Liver (tissue), 9 donors: ENCODE measurements around the gene SCO2. TPM values are rescaled to one million over a fixed set of nuclear protein-coding genes. Genes with fewer than 3 reads are reported as not detected.

Experiments used
- DNase-seq: peaks from one replicate; pipeline ENCODE4 v3.0.0-alpha.2; 2017; ENCODE audit warnings: low spot score
- H3K27ac ChIP-seq, 2 donors: one replicate each; pipeline ENCODE4 v1.7.0; 2013; ENCODE audit warnings: inconsistent platforms in 2 of 2, low read length in 2 of 2, control low read depth in 1 of 2, low read depth in 1 of 2, mild to moderate bottlenecking in 1 of 2
- H3K27me3 ChIP-seq, 4 donors: one replicate each; pipeline versions ENCODE4 v1.6.1 to v1.7.0; 2013; ENCODE audit warnings: low read length in 3 of 4, inconsistent platforms in 1 of 4, mild to moderate bottlenecking in 1 of 4, moderate library complexity in 1 of 4; ENCODE audit not compliant: control insufficient read depth in 4 of 4, insufficient read depth in 4 of 4
- H3K36me3 ChIP-seq, 4 donors: one replicate each; pipeline versions ENCODE4 v1.6.1 to v1.7.0; 2013; ENCODE audit warnings: low read length in 3 of 4, mild to moderate bottlenecking in 3 of 4, low read depth in 1 of 4, moderate library complexity in 1 of 4; ENCODE audit not compliant: control insufficient read depth in 4 of 4, insufficient read depth in 3 of 4
- H3K4me1 ChIP-seq, 4 donors: one replicate each; pipeline versions ENCODE4 v1.6.1 to v1.7.0; 2013; ENCODE audit warnings: low read length in 3 of 4, mild to moderate bottlenecking in 3 of 4, moderate library complexity in 1 of 4; ENCODE audit not compliant: control insufficient read depth in 4 of 4, insufficient read depth in 4 of 4
- H3K4me3 ChIP-seq, 3 donors: one replicate each; pipeline versions ENCODE4 v1.6.1 to v1.7.0; 2013; ENCODE audit warnings: low read length in 3 of 3, control low read depth in 1 of 3, low read depth in 1 of 3, mild to moderate bottlenecking in 1 of 3
- H3K9ac ChIP-seq, 2 donors: one replicate each; pipeline ENCODE4 v1.7.0; 2013; ENCODE audit warnings: low read length in 2 of 2, mild to moderate bottlenecking in 2 of 2, moderate library complexity in 2 of 2, control low read depth in 1 of 2, low read depth in 1 of 2
- H3K9me3 ChIP-seq, 4 donors: one replicate each; pipeline versions ENCODE4 v1.6.1 to v1.7.0; 2013; ENCODE audit warnings: low read length in 3 of 4; ENCODE audit not compliant: control insufficient read depth in 4 of 4
- ATF3 ChIP-seq: IDR thresholded peaks from 2 replicates; pipeline ENCODE4 v1.6.1; 2016; ENCODE audit warnings: antibody characterized with exemption
- CTCF ChIP-seq: fragments of 150-350 bp; IDR thresholded peaks from 2 replicates; pipeline ENCODE4 v1.5.1; 2017; ENCODE audit warnings: improper control_type of control experiment, low read depth, low read length; ENCODE audit not compliant: missing input control
- EGR1 ChIP-seq, 2 donors: IDR thresholded peaks; 2 replicates each; pipeline ENCODE4 v1.6.1; 2016 to 2018; ENCODE audit warnings: antibody characterized with exemption in 2 of 2, low read depth in 2 of 2
- FOXA1 ChIP-seq: IDR thresholded peaks from 2 replicates; pipeline ENCODE4 v1.6.1; 2016; ENCODE audit warnings: antibody characterized with exemption
- FOXA2 ChIP-seq: IDR thresholded peaks from 2 replicates; pipeline ENCODE4 v1.6.1; 2016; ENCODE audit warnings: antibody characterized with exemption
- GABPA ChIP-seq, 2 donors: IDR thresholded peaks in 1 of 2; conservative IDR thresholded peaks in 1 of 2; 2 replicates each; pipeline ENCODE4 v1.6.1; 2016; ENCODE audit warnings: antibody characterized with exemption in 2 of 2, mild to moderate bottlenecking in 1 of 2, moderate library complexity in 1 of 2
- MAX ChIP-seq: IDR thresholded peaks from 2 replicates; pipeline ENCODE4 v1.6.1; 2016; ENCODE audit warnings: antibody characterized with exemption
- RAD21 ChIP-seq, 2 donors: IDR thresholded peaks; 2 replicates each; pipeline ENCODE4 v1.6.1; 2016; ENCODE audit warnings: antibody characterized with exemption in 2 of 2, mild to moderate bottlenecking in 2 of 2
- REST ChIP-seq: IDR thresholded peaks from 2 replicates; pipeline ENCODE4 v1.6.1; 2016; ENCODE audit warnings: antibody characterized with exemption, mild to moderate bottlenecking
- RXRA ChIP-seq, 2 donors: IDR thresholded peaks; 2 replicates each; pipeline ENCODE4 v1.6.1; 2017 to 2018; ENCODE audit warnings: antibody characterized with exemption in 2 of 2, mild to moderate bottlenecking in 1 of 2
- SP1 ChIP-seq: IDR thresholded peaks from 2 replicates; pipeline ENCODE4 v1.6.1; 2018; ENCODE audit warnings: antibody characterized with exemption, mild to moderate bottlenecking
- TAF1 ChIP-seq: conservative IDR thresholded peaks from 2 replicates; pipeline ENCODE4 v1.6.1; 2016; ENCODE audit warnings: antibody characterized with exemption, mild to moderate bottlenecking
- YY1 ChIP-seq: IDR thresholded peaks from 2 replicates; pipeline ENCODE4 v1.6.1; 2016; ENCODE audit warnings: antibody characterized with exemption, mild to moderate bottlenecking
- ZBTB33 ChIP-seq: IDR thresholded peaks from 2 replicates; pipeline ENCODE4 v1.6.1; 2016; ENCODE audit warnings: antibody characterized with exemption
- WGBS: extraction: QIAGEN DNeasy Blood & Tissue Kit; methylation state at CpG from one replicate; pipeline ENCODE4 v1.1.7; 2013; 5-methylcytosine and 5-hydroxymethylcytosine counted together
- polyA plus RNA-seq, 2 donors: library from polyadenylated mRNA; stranded (reverse) in 1 of 2; unstranded in 1 of 2; fragments of 200-250 nt in 1 of 2; fragments of >200 nt in 1 of 2; fragmentation: Nextera tagmentation in 1 of 2; extraction: Ambion mirVana in 1 of 2; gene quantifications; one replicate each; pipeline versions ENCODE4 v1.2.1 to v1.2.3, GENCODE V29; 2013 to 2015
- total RNA-seq, 2 donors: library from RNA; depleted of rRNA; stranded (reverse); fragments of >200 nt; gene quantifications; one replicate each; pipeline ENCODE4 v1.2.3, GENCODE V29; 2014
- donor health status: healthy.
- donor health status: healthy.
- donor health status: healthy.
- donor health status: healthy.
- donor health status: healthy.

Gene SCO2
- total and polyA plus RNA-seq, 4 donors: 1.4 to 2.9 (median 1.8) TPM

- H3K27me3 ChIP-seq: no peaks in the 10 kb centered on the region
- TF ChIP-seq MAX: no peak
- no peak for TF ChIP-seq FOXA1
- H3K4me1 ChIP-seq: peaks cover 0 to 12% (median 7%) of the 10 kb centered on the region in 4 donors
- no peak overlapping the region for H3K4me3 ChIP-seq
- H3K9me3 ChIP-seq: no peaks in the 10 kb centered on the region
- DNase-seq: no peak
- no peak overlapping the region for H3K27ac ChIP-seq
- WGBS: 79% methylated on average over 18 of the region's 18 CpGs
- H3K36me3 ChIP-seq: no peaks in the 10 kb centered on the region
- no peak overlapping the region for H3K9ac ChIP-seq
These were observed 37.3 kb downstream of the SCO2 start for GRCh38 chr22:50488006-50488677.

- no peak overlapping the region for H3K9ac ChIP-seq
- H3K4me1 ChIP-seq: peaks cover 0 to 14% (median 7%) of the 10 kb centered on the region in 4 donors
- DNase-seq: no peak
- no peak overlapping the region for H3K4me3 ChIP-seq
- no peak for TF ChIP-seq ZBTB33
- no peak for TF ChIP-seq GABPA (IDR thresholded peaks at IDR 0.05 in 1 of 2, conservative IDR thresholded peaks at IDR 0.05 in 1 of 2)
- TF ChIP-seq RXRA (IDR thresholded peaks at IDR 0.05): no peak
- TF ChIP-seq YY1: no peak
- TF ChIP-seq FOXA1: no peak
- TF ChIP-seq EGR1 (IDR thresholded peaks at IDR 0.05; ENCODE audit: low read depth in 2 of 2): no peak
- TF ChIP-seq RAD21 (IDR thresholded peaks at IDR 0.05): no peak
- TF ChIP-seq CTCF: no peak
- TF ChIP-seq MAX: no peak
- TF ChIP-seq SP1: no peak
- no peak for TF ChIP-seq REST
- TF ChIP-seq ATF3: no peak
- no peak for TF ChIP-seq FOXA2
- TF ChIP-seq TAF1: no peak
- H3K27me3 ChIP-seq: no peaks in the 10 kb centered on the region
- no peak overlapping the region for H3K27ac ChIP-seq
- no peaks in the 10 kb centered on the region for H3K9me3 ChIP-seq
- WGBS: 88% methylated on average over 23 of the region's 23 CpGs
- no peaks in the 10 kb centered on the region for H3K36me3 ChIP-seq
These were observed 38.0 kb downstream of the SCO2 start for GRCh38 chr22:50487290-50488005.
